RWPE1 (cell line): ENCODE data around the gene BRWD1.

Source experiments
- CTCF ChIA-PET: fragments of 350-600 bp; sonication (Branson Sonifier 250); formaldehyde crosslinking; extraction: SDS; loops from one replicate; lab custom pipeline; 2021; lab: Yijun Ruan, JAX
- POLR2A ChIA-PET: fragments of 400-600 bp; formaldehyde crosslinking; extraction: SDS; loops from one replicate; lab custom pipeline; 2020; ENCODE audit warnings: antibody characterized with exemption; ENCODE audit not compliant: low non-redundant PET; lab: Yijun Ruan, JAX
- DNase-seq: peaks from one replicate; pipeline ENCODE4 v3.0.0; 2012; ENCODE audit warnings: low spot score
- H3K27ac ChIP-seq: fragments of 450-650 bp; 2 replicates; pipeline ENCODE4 v1.5.1; 2017
- TF ChIP-seq, protein P1 (sequence below): fragments of 450-650 bp; conservative IDR thresholded peaks from 2 replicates; pipeline ENCODE4 v1.5.1; 2017; ENCODE audit warnings: low read depth, mild to moderate bottlenecking

BRWD1 gene

DNA sequence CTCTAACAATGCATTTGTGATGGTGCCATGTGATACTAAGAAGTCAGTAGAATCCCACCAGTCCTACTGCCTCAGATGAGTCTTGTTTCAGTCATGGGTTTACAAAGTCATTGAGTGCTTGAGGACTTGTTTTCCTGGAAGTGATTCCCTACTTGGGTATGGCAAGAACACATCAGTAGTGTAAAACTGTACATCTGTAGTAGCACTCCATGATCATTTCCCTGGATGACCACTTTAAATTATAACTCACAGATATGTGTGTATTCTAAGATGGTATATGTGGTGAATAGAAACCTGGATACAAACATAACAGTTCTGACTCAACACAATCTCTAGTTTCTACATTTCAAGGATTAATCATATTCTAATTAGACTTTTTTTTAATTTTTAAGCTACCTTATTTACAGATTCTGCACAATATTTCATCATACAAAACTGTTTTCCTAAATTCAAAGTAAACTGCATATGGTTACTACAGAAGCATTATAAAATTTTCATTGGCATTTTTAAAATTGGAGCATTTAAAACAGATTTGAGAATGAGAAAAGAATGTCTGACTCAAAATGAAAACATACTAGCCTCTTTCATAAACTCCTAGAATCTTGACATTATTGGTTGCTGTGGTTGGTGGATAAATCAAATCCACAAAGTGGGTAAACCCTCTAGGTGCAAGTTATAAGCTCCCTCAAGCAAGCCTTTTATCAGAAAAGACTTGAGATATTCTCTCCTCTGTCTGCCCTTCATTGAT lies 123.4 kb downstream of the BRWD1 start:
- POLR2A ChIA-PET = no interaction called here
- no peak for DNase-seq
- TF ChIP-seq, protein P1, sequence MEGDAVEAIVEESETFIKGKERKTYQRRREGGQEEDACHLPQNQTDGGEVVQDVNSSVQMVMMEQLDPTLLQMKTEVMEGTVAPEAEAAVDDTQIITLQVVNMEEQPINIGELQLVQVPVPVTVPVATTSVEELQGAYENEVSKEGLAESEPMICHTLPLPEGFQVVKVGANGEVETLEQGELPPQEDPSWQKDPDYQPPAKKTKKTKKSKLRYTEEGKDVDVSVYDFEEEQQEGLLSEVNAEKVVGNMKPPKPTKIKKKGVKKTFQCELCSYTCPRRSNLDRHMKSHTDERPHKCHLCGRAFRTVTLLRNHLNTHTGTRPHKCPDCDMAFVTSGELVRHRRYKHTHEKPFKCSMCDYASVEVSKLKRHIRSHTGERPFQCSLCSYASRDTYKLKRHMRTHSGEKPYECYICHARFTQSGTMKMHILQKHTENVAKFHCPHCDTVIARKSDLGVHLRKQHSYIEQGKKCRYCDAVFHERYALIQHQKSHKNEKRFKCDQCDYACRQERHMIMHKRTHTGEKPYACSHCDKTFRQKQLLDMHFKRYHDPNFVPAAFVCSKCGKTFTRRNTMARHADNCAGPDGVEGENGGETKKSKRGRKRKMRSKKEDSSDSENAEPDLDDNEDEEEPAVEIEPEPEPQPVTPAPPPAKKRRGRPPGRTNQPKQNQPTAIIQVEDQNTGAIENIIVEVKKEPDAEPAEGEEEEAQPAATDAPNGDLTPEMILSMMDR = no peak
- CTCF ChIA-PET = no interaction called here
- no peak overlapping the region for H3K27ac ChIP-seq

DNA sequence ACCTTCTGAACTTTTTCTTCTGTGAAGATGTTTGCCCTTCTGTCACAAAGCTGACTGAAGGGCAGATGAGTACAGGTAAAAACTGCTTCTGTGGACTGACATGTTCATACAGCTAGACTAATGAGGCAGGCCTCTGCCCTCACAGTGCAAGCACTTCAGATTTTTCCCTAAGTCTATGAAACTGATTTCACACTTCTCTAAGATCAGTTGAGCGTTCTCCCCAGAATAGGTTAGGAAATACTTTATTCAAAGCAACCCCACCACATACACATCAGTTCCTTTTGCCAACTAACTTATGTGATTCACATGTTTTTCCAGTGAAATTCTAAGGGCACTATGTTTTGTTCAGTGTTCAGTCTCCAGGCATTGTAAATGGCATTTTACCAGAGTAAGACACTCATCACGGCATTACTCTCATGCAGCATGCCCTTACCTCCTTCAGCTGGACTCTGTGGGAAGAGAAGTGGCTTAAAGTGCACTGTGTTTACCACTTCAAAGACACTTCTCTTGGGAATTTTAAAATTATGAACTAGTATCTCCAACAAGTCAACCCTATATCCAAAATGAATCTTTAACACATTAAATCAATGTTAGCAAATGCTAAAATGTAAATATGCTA lies 124.8 kb downstream of the BRWD1 start:
- no peak for DNase-seq
- CTCF ChIA-PET = no interaction called here
- no peak overlapping the region for H3K27ac ChIP-seq
- POLR2A ChIA-PET = no interaction called here
- TF ChIP-seq, protein P1 = no peak

- DNase-seq = no peak
- TF ChIP-seq, protein P1 = no peak
- POLR2A ChIA-PET = no interaction called here
- CTCF ChIA-PET = interaction anchor here (0.6 to 1.1 kb wide), 3 partner anchors 34 to 366 kb away, joined by 3 read pairs; no protein-coding TSS in a partner anchor
- H3K27ac ChIP-seq = no peak overlapping the region
These were observed 126.3 kb downstream of the BRWD1 start for GRCh38 chr21:39187141-39187540.

GRCh38 chr21:39186676-39187075 lies 126.8 kb downstream of the BRWD1 start:
- ChIA-PET CTCF (interaction anchor here (0.6 to 1.1 kb wide), 4 partner anchors 31 to 366 kb away, joined by 3 to 4 read pairs (median 3); no protein-coding TSS in a partner anchor), POLR2A (no interaction called here)
- H3K27ac ChIP-seq = no peak overlapping the region
- DNase-seq = no peak
- TF ChIP-seq, protein P1 = no peak

GRCh38 chr21:39185157-39185556 lies 128.3 kb downstream of the BRWD1 start:
- no peak for DNase-seq
- TF ChIP-seq, protein P1 = no peak
- POLR2A ChIA-PET = interaction anchor here (0.7 kb wide), 1 partner anchor 76 kb away, joined by 9 read pairs; no protein-coding TSS in a partner anchor
- no peak overlapping the region for H3K27ac ChIP-seq
- CTCF ChIA-PET = interaction anchor here (0.7 kb wide), 1 partner anchor 260 kb away, joined by 3 read pairs; no protein-coding TSS in a partner anchor

DNA sequence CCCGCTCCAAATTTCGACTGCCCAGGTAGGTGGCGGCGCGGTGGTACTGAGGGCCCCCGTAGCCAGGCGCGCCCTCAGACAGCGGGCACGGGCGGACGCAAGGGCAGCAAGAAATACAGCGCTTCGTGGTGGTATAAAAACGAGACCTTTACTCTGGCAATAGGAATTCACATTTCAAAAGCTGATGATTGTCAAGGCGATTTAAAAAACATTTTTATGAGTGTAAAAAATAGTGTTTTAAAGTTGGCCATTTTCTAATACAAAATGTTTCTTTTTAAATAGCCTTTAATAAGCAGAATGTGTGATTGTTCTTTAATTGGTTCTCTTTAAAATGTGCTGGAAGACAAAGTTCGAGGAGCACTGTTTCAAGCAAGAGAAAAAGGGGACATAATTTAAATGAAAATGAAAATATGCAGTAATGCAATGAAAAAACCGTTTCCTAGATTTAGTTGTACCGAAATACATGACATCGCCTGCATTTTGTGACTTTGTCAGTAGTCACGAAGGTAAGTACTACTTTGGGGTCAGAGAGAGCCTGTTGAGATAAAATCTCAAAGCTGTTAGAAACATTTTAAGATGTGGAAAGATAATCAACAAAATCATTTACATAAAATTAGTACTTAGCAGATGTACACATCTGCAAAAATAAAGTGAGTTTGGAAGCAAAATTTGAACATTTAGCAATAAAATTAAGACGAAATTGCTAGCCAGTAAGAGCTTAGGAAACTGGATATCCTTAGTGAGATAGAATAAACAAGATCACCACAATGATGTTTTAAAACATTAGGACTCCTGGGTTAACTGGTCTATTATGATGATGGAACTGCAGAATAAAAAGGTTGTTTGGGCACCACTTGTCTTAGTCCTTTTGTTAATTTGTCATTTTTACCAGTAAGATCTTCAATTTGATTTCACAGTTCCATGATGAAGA lies 129.1 kb downstream of the BRWD1 start:
- TF ChIP-seq, protein P1 = no peak
- CTCF ChIA-PET = interaction anchor here (0.6 to 0.9 kb wide), 2 partner anchors 119 to 214 kb away, joined by 3 read pairs; no protein-coding TSS in a partner anchor
- no peak for DNase-seq
- H3K27ac ChIP-seq = peak overlapping the region; percentile 94
- POLR2A ChIA-PET = no interaction called here
